Measurements from ENCODE around the gene CLIC5.

Gene CLIC5

DNA sequence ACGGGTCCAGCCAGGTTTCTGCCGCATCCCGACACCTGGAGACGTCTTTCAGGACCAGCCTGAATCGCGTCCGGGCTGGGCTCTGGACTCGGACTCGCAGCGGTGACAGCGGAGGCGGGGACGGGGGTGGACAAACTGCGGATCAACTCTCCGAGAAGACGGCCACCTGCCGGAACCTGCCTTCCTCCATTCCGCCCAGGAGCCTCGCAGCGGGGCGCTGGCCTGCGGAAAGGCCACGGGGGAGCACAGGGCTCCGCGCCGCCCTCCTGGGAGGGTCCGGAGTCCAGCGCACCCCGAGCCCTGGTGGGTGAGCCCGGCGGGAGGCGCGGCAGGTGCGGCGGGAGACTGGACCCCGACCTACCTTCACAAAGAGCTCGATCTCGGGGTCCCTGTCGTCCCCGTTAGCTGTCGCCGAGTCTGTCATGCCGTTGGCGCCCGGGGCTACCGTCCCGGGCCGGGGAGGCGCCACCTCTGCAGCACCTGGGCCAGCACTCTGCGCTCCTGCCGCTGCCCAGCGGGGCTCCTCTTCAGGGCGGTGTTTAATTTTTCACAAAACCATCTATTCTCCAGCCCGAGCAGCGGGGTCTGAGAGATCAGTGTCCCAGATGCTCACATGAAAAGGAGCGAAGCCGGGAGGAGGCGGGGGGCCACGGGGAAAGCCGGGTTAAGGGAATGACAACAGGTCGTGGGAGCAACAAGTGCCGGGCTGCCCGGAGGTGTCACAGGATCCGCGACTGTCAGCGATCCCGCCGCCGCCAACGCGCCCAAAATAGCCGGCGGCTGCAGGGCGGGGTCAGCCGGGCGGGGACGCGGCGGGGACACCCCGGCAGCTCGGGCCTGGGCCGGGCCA, at the start of gene CLIC5:
TSS of gene CLIC5 (minus strand) at position 742 of the 850 bp plus-strand sequence. CDS start at position 424, 318 bp downstream.
- FAIRE-seq, result no peak

DNA sequence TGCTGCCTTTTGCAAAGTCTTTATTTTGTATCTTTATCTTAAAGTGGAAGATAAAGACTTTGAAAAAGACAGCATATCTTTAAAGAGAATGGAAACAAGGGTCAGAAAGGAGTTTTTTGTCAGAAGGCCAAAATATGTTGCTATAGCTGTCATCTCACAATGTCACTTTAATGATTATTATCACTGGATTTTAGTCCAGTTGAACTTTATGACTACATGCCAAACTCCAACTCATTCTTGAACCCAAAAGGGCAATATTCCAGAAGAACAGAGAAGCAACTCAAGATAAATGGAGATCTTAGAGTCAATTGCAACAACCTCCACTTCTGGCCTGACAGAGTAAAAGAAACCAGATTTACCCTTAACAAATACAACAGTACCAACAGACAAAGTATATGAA, 47.3 kb upstream of the CLIC5 start:
- no peak for FAIRE-seq

DNA sequence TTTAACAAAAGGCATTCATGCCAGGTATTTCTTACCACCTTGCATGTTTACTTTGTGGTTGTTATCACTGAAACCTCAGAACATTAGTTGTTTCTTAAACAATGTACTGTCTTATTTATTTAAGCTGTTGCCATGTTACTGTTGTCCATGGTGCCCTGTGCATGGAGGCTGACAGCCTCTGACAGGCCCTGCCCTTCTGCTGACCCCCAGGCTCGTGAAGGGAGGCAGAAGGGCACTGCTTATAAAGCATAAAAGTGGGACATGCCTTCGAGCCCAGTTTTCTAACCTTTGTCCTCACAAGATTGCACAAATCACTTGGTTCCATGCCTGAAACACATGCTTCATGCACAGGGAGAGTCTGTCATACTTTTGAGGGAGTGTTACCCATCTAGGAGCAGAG, 46.7 kb upstream of the CLIC5 start:
- no peak for FAIRE-seq

DNA sequence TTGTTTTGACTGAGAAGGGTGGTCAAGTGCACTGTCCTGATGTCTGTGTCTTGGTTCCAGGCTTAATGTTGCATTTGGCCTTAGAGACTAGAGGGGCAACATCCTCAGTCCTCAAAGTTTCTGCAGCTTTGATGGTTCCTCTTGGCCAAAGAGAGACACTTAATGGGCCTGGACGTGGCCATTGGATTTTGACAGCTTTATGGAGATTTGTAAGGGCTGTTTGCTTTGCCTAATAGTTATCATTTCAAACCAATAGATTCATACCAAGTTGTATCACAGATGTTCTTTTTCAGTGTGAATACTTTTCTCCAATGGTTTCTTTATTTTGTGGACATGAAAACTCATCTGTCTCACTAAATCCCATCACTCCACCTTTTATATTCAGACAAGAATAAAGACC, 45.8 kb upstream of the CLIC5 start:
- no peak for FAIRE-seq

DNA sequence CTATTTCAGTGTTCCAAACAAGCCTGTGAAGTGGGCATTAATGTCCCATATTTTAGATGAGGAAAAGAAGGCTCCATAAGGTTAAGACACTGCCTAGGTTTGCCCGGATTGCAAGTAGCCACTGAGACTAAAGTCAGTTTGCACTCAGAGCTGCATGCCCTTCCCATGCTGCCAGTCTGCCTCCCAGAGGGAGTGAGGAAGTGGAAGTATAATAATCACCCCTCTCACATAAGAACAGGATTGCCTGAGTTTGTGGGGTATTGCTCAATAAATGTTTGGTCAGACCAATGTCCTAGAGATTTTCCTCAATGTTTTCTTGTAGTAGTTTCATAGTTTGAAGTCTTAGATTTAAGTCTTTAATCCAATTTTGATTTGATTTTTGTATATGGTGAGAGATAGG, 43.9 kb upstream of the CLIC5 start:
- no peak for FAIRE-seq

DNA sequence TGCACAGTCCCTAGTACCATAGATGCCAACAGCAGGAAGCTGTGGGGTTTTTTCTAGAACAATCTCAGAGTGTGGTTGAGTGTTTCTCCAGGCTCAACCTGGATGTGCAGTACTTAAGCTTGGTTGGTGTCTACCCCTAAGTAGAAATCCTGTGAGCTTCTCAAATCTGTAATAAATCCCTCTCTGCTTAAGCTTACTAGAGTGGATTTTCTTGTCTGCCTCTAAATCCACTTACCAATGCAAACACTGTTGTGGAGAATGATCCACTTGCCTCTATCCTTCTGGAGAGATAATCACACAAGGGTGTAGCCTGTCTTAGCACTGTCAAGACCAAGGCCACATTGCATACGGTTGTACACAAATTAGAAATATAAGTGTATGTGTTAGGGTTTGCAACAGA, 43.3 kb upstream of the CLIC5 start:
- no peak for FAIRE-seq

DNA sequence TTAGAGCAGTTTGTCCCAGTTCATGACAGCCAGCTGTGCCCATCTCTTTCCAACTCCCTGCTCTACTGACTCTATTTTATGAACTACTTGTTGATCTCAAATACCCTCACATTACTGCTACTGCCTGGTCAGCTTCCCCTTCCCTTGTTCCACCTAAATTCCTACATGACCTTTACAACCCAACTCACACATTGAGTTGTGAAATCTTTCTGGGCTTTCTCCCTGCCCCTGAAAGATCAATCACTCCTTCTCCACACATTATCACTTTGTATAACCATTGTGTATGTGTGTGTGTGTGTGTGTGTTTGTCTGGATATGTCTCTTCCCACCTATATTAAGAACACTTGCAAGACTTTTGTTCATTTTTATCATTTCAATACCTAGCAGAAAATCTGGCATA, 42.1 kb upstream of the CLIC5 start:
- no peak for FAIRE-seq

DNA sequence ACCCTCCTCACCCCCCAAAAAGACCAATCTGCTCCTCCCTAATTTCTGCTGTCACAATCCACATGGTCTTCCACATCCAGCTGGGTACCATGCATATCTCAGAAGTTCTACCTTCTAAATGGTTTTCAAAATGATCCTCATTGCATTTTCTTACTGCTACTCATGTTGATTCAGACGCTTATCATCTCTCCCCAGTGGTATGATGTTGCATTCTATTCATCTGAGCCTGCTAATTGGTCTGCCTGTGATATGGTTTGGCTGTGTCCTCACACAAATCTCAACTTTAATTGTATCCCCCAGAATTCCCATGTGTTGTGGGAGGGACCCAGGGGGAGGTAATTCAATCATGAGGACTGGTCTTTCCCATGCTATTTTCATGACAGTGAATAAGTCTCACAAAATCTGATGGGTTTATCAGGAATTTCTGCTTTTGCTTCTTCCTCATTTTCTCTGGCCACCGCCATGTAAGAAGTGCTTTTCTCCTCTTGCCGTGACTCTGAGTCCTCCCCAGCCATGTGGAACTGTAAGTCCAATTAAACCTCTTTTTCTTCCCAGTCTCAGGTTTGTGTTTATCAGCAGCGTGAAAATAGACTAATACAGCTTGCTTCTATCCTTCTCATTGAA, 41.4 kb upstream of the CLIC5 start:
- no peak for FAIRE-seq

DNA sequence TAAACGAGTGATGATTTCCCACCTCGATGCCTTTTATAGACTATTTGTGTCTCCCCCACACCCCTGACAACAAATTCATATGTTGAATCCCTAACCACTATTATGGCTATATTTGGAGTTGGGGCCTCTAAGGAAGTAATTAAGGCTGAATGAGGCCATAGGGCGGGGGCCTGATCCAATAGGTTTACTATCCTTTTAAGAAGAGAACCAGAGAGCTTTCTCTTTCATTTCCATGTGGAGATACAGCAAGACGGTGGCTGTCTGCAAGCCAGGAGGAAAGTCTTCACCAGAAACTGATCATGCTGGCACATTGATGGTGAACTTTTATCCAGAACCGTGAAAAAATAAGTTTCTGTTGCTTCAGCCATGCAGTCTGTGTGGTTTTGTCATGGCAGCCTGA, 38.9 kb upstream of the CLIC5 start:
- FAIRE-seq, result no peak

DNA sequence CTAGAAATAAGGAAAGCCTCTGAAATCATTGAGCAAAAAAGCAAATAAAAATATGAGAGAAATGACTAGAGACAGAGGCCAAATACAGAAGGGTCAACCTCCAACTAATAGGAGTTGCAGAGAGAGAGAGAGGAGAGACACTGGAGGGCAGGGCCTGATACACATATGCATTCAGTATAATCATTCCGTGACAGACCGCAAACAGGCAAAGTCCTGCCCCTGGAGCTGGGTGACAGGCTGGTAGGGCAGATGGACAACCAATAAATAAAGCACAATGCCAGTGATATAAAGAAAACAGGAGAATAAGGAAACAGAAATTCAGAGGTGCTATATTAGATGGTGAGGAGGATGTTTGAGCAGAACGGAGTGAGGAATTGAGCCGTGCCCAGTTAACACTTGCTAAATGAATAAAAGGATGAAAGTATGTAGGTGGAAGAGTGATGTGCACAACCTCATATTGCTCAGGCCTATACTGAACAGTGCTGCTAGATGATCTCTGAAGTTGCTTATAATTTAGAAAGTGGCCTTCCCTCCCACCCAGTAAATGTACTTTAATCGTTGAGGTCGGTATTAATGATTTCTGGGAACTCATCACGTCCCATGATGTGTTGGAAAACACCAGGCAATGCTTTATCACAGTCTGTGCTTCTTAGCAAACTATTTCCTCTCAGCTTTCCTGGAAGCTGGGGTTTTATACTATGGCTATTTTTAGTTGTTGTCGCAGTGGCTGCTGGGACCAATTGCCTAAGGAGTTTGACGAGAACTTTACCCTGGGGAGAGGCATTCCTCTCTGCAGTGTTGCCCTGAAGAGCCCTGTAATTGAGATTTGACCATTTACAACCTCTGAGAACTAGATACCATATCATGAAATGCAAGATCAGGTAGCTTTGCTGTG, 37.6 kb upstream of the CLIC5 start:
- no peak for FAIRE-seq

DNA sequence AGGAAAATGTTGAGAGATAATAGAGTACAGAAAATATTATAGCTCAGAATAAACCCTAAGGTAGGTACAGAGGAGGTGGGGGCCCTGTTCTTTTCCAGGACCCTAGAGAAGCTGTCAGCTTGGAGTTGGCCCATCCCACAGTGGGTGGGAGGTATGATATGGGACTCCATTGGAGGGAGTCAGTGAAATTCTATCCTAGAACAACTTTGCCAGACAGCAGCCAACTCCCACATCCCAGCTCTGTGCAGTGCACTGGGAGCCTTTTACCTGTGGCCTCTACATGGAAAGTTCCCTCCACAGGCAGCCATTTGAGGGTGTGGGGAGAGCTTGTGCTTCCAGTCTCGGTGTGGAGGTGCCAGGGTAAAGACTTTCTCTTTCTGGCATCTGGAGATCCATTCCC, 36.8 kb upstream of the CLIC5 start:
- FAIRE-seq, result no peak

DNA sequence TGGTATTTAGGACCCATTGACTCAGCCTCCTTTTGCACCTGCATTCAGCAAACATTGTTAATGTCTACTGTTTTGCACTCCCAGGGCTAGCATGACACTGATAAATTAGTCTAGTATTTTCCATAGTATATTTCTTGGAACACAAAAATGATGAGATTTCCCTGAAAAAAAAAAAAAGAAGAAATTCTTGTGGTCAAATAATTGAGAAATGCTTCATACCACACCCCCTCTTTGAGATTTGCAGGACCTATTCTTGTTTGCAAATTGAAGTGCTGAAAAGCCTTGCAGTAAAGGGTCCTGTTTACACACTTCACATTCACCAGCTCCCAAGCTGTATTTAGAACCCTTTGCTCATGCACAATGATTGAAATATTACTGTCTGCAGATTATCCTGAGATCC, 36.3 kb upstream of the CLIC5 start:
- FAIRE-seq, result no peak

DNA sequence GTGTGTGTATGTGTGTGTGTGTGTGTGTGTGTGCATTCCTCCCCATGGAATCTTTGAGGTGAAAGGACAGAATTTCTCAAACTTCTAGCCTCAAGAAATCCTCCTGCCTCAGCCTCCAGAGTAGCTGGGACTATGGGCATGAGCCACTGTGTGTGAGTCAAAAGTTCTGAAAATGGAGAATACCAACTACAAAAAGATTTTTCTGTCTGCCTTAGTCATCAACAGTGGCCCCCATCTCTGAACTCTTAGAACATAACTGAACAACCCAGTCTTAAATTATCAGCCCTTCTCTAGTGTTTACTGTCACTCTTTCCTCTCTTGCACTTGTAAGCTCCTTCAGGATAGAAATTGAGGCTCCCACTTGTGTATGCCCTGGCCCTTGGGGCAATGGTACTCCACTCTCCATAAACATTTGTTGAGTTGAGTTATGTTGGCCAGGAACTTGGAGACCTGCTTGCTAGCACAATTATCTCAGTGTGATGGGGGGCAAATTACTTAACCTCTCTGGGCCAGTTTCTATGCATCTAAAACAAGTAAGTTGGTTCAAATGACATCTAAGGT, 35.3 kb upstream of the CLIC5 start:
- FAIRE-seq, result no peak

DNA sequence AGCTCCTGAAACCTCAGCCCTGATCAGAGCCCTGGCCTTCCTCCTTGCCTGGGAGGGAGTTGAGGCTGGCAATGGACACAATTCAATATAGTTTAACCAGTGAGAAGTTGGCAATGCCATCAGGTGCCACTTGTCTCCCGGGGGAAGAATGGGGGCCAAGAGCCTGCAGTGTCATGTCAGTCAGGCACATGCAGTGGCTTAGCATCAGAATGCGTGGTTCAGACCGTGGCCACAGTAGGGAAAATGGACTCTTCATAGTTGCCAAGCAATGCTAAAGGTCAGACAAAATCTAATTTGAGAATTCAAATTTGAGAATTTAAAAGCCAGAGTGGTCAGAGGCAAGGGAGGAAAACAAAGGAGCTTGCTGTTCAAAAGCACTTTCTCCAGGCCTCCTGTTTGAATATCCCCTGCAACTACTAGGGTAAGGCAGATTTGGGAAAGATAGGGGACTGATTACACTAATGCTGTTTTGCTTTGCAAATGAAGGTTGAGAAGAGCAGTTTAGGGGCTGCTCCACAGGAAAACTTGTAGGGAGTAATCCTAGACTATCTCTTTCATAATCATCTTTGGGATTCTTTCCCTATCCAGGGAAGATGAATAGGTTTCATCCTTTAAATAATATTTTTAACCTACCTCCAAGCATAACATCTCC, 33.1 kb upstream of the CLIC5 start:
- FAIRE-seq, result no peak

DNA sequence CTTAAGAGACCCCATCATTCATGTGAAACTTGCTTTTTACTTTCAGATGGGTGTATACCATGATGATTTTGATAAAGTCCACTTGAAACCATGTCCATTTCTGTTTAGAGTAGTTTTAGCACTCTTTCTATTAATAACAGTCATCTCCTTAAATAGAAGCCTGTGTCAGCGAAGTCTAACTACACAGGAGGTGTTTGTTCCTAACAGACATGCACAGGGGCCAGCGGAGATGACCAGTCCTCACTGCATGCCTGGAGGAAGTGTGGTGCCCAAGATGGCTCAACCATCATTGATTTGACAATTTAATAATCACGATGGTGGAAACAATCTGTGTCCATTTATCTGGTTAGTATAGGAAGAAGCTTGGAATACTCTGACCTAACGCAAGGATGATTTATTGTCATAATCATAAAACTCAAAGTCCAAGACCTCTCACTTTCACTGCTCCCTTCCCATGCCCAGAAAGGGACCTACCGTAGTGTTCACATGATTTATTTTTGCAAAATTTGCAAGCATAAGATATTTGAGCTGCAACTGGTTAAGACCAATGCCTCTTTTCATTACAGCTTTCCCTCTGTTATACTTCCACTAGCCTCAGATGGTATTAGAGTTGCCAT, 31.0 kb upstream of the CLIC5 start:
- FAIRE-seq, result no peak

DNA sequence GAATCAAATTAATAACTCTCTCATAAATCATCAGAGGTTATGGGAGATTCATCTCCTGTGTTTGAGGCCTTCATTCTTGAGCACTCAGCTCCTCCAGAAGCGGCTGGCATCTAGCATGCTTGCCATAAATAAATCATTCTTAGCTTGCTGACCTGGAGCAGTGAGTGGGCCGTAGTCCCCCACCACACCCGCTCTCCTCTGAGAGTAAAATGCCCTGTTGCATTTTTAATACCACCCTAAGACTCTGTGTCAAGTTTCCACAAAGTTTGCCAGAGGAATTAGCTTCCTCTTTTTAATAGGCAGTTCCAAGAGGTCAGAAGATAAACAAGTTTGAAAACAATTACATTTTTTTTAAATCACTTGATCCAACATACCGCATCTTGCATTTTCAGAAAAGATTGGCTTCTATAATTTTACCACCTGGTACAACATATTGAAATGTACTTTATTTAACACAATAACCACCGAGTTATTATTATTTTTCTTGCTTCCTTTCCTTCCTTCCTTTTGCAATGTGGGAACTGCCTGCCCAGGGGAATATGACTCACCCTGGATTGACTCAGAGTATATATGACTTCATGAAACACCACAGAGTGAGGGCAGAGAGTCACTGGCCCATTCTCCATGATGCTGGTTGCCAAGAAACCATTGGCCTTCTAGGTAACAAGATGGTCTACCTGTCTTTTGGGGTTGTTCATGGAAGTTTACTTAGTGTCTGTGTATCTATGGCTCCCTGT, 29.4 kb upstream of the CLIC5 start:
- no peak for FAIRE-seq

DNA sequence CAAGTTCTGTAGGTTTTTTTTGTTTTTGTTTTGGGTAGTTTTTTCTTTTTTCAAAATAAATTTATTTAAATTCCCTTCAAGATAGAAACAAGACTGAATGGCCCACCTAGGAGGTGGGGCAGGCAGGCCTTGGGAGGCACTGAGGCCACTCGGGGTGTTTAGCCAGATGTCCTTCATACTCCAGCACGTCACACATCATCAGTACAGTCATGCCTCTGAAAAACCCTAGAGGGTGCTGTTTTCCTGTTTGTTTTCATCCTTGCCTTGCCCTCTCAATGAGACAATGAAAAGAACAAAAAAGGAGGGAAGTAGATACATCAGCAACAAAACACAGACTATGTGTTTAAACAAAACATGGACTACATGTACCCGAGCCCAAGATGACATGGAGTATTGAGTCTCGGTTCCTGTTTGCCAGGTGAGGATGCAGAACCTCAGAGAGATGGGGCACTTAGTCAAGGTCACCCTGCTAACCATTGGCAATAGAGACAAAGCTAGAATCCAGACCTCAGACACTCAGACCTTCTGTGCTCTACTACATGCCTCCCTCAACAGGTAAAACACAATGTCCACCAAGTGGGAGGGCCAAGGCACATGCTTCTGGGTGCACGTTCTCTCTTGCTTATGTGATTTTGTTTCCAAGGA, 26.8 kb upstream of the CLIC5 start:
- no peak for FAIRE-seq

DNA sequence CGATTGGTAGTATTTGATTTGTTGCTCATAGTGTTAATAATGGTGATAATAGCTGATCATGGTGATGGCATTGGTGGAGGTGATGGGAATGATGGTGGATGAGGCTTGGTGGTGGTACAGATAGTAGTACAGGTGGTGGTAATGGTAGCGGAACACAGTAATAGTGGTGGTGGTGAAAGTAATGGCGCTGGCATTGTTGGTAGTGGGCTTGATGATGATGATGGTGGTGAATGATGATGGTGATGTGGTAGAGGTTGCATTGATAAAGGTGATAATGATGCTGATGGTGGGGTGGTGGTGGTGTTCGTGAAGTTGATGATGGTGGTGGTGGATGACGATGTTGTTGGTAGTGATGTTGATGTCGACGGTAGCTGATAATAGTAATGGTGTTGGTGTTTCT, 24.6 kb upstream of the CLIC5 start:
- no peak for FAIRE-seq

DNA sequence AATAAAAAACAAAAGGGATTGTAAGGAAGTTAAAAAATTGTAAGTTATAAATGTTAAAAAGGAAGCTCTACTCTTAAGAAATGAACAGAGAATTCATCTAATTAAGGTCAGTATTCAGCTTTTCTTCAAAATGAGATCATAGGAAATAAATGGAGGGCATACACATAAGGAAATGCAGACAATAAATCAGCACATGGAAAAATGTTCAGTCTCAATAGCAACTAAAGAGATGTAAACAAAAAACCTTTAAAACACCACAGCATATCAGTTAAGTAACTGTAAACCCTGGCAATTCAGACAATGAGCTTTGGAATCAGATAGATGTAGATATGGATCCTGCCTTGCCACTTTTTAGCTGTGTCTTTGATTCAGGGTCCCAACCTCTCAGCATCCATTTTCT, 24.0 kb upstream of the CLIC5 start:
- no peak for FAIRE-seq

DNA sequence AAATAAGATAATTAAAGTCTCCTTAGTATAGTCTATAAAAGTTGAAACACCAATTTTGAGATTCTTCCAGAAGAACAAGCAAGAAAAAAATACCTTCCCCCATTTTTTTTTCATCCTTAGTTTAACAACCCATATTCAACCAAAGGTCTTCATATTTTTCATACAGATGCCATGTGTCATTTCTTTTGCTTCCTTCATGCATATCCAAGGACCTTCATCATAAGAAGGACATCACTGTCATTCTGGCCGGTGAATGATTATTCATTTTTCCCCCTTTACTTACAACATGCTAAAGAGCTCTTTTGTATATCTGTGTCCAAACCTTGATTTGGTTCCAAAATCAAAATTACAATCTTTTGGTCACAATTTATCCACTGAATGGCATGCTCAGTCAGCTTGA, 21.3 kb upstream of the CLIC5 start:
- no peak for FAIRE-seq

DNA sequence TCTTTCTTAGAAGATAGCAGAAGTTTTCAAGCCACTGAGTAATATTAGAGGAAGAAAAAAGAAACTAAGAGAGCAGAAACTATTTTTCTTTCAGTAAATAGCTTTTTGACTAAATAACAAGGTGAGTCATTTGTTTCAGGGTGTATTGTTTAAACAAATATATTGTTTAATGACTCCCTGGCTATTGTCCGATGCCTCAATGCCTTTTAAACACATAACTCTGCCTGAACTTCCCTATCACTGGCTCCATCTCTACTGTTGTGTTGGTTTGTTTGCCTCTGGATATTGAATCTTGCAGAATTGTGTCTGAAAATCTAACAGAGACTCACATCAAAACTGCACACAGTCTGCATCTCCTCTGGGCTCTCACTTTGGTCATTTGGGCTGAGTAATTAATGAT, 19.6 kb upstream of the CLIC5 start:
- no peak for FAIRE-seq

Measured in TTC549 (cell line).